Measurements from ENCODE around the gene AMIGO2. TPM values are rescaled to one million over a fixed set of nuclear protein-coding genes. Genes with fewer than 3 reads are reported as not detected.

Gene AMIGO2
- total RNA-seq, 2 donors from 2014 or later = 2.6 to 4.0 TPM

DNA sequence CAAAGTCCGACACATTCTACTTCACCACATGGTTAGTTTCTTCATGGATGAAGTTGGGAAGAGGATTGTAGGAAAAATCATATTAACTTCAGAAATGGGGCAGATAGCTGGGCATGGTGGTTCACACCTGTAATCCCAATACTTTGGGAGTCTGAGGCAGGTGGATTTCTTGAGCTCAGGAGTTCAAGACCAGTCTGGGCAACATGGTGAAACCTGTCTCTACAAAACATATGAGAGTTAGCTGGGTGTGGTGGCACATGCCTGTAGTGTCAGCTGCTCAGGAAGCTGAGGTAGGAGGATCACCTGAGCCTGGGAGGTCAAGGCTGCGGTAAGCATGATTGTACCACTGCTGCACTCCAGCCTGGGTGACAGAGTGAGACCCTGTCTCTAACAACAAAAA, 49.9 kb downstream of the AMIGO2 start:
- no peaks in the 10 kb centered on the region for H3K27me3 ChIP-seq
- H3K27ac ChIP-seq = no peak overlapping the region
- WGBS, 2 donors = 90% methylated on average over 2 of the region's 2 CpGs
- peaks cover 12% of the 10 kb centered on the region for H3K4me1 ChIP-seq
- ATAC-seq = no peak
- no peak for TF ChIP-seq POLR2A (IDR thresholded peaks at IDR 0.05)
- TF ChIP-seq, protein P1, sequence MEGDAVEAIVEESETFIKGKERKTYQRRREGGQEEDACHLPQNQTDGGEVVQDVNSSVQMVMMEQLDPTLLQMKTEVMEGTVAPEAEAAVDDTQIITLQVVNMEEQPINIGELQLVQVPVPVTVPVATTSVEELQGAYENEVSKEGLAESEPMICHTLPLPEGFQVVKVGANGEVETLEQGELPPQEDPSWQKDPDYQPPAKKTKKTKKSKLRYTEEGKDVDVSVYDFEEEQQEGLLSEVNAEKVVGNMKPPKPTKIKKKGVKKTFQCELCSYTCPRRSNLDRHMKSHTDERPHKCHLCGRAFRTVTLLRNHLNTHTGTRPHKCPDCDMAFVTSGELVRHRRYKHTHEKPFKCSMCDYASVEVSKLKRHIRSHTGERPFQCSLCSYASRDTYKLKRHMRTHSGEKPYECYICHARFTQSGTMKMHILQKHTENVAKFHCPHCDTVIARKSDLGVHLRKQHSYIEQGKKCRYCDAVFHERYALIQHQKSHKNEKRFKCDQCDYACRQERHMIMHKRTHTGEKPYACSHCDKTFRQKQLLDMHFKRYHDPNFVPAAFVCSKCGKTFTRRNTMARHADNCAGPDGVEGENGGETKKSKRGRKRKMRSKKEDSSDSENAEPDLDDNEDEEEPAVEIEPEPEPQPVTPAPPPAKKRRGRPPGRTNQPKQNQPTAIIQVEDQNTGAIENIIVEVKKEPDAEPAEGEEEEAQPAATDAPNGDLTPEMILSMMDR (IDR thresholded peaks at IDR 0.05) = no peak
- no peak overlapping the region for H3K4me3 ChIP-seq
- DNase-seq = no peak
- H3K36me3 ChIP-seq (replicated peaks in 1 of 2; ENCODE audit: insufficient read depth in 1 of 2, low read depth in 2 of 2) = no peaks in the 10 kb centered on the region
- no peaks in the 10 kb centered on the region for H3K9me3 ChIP-seq
- intact Hi-C loops (cut with DNase I) = loop anchor here (10.0 kb wide), 1 partner anchor 275 kb away; no protein-coding TSS in a partner anchor

DNA sequence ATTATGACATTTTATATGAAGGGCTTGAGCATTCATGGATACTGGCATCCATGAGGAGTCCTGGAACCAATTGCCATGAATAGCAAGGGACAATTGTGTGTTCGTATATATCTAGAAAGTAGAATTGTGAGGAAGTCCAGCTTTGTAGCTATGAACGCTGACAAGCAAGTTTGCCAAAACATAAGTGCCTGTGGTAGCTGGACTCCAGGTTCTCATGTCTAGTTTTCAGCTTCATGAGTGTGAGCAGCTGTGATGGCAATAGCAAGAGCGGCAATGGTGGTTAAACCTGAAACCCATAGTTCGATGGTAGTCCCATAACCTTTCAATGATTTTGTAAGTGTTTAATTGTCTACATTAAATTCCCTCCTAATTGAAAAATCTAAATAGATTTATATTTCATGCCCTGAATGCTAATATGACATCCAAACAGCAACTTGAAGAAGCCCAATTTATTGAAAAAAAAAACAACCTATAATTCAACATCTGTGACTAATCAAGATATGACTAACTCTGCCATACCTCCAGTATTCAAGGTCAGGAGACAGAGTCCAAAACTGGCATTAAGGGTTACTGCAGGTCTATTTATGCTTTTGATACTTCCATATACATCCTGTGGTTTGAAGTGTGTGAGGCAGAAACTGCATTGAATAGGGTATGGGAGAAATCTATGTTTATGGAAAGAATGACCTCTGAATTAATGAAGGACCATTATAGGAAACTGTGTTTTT, 50.6 kb downstream of the AMIGO2 start:
- intact Hi-C loops (cut with DNase I) = no loop called here
- WGBS, 2 donors = 65 to 67% methylated on average over 4 of the region's 4 CpGs
- ATAC-seq = no peak
- no peaks in the 10 kb centered on the region for H3K36me3 ChIP-seq (replicated peaks in 1 of 2; ENCODE audit: insufficient read depth in 1 of 2, low read depth in 2 of 2)
- H3K27me3 ChIP-seq = no peaks in the 10 kb centered on the region
- H3K4me3 ChIP-seq = no peak overlapping the region
- H3K27ac ChIP-seq = no peak overlapping the region
- no peaks in the 10 kb centered on the region for H3K9me3 ChIP-seq
- TF ChIP-seq, protein P1 (IDR thresholded peaks at IDR 0.05) = no peak
- no peak for TF ChIP-seq POLR2A (IDR thresholded peaks at IDR 0.05)
- DNase-seq = no peak
- peaks cover 12% of the 10 kb centered on the region for H3K4me1 ChIP-seq

DNA sequence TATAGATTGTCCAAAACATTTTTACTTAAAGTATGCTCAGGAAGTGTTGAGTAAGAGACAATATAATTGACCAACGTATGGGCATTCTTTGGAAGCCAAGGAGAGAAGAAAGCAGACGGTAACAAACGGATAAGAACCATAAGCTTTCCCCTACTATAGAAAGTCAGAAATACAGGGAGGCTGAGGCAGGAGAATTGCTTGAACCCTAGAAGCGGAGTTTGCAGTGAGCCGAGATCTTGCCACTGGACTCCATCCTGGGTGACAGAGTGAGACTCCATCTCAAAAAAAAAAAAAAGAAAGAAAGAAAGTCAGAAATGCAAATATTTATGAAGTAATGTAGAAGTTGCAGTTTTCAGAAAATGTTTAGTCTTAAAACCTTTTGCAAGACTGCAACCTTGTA, 51.6 kb downstream of the AMIGO2 start:
- 73% methylated on average over 5 of the region's 5 CpGs for WGBS, 2 donors
- intact Hi-C loops (cut with DNase I) = no loop called here
- no peak for TF ChIP-seq POLR2A (IDR thresholded peaks at IDR 0.05)
- TF ChIP-seq, protein P1 (IDR thresholded peaks at IDR 0.05) = no peak

More for the DNA sequence above, 51.6 kb downstream of the AMIGO2 start:
- H3K4me3 ChIP-seq = no peak overlapping the region
- no peaks in the 10 kb centered on the region for H3K27me3 ChIP-seq
- no peak for ATAC-seq
- H3K9me3 ChIP-seq = no peaks in the 10 kb centered on the region
- peaks cover 6% of the 10 kb centered on the region for H3K4me1 ChIP-seq
- no peak overlapping the region for H3K27ac ChIP-seq
- H3K36me3 ChIP-seq (replicated peaks in 1 of 2; ENCODE audit: insufficient read depth in 1 of 2, low read depth in 2 of 2) = no peaks in the 10 kb centered on the region
- no peak for DNase-seq

Other genes with a start within 250 kb of the AMIGO2 start
- 10 to 100 TPM in 1 of 2 donors, 1 to 10 TPM in 1; 2.3 to 14.2 TPM for gene PCED1B, start 338 bp downstream of the AMIGO2 start, total RNA-seq

All from body of pancreas (tissue), 4 donors.